ENCODE data around the gene KIF3B.

KIF3B gene

GRCh38 chr20:32292548-32292947 is 15.1 kb downstream of the KIF3B start:
- Histone ChIP-seq H3K27ac (ENCODE audit: insufficient read depth in 1 of 2, low read depth in 1 of 2, low read length in 2 of 2, poor library complexity in 1 of 2, severe bottlenecking in 2 of 2) (no peak overlapping the region), H3K4me1 (ENCODE audit: control extremely low read depth in 1 of 4, control insufficient read depth in 4 of 4, insufficient read depth in 4 of 4, low read length in 3 of 4) (no peaks in the 10 kb centered on the region), H3K9me3 (ENCODE audit: control extremely low read depth in 1 of 5, control insufficient read depth in 4 of 5, insufficient read depth in 2 of 5, low read depth in 1 of 5, low read length in 4 of 5) (no peaks in the 10 kb centered on the region), H3K27me3 (replicated peaks in 2 of 5; ENCODE audit: control insufficient read depth in 4 of 5, insufficient read depth in 5 of 5, low read length in 4 of 5) (no peaks in the 10 kb centered on the region), H3K4me3 (ENCODE audit: control insufficient read depth in 1 of 7, extremely low read depth in 1 of 7, insufficient read depth in 4 of 7, low read depth in 2 of 7, low read length in 6 of 7) (no peak overlapping the region), H3K36me3 (ENCODE audit: control insufficient read depth in 4 of 4, insufficient read depth in 4 of 4, low read length in 3 of 4) (no peaks in the 10 kb centered on the region)
- DNase-seq, result no peak
- CTCF ChIA-PET, result interaction anchor here (1.5 kb wide), 1 partner anchor 9 kb away, joined by 4 read pairs; no protein-coding TSS in a partner anchor
- WGBS (ENCODE audit: insufficient coverage), result 100% methylated on average over 2 of the region's 8 CpGs
- POLR2A ChIA-PET, result no interaction called here

- H3K27ac ChIP-seq (ENCODE audit: insufficient read depth in 1 of 2, low read depth in 1 of 2, low read length in 2 of 2, poor library complexity in 1 of 2, severe bottlenecking in 2 of 2), result no peak overlapping the region
- no peaks in the 10 kb centered on the region for H3K4me1 ChIP-seq (ENCODE audit: control extremely low read depth in 1 of 4, control insufficient read depth in 4 of 4, insufficient read depth in 4 of 4, low read length in 3 of 4)
- DNase-seq, result no peak
- ChIA-PET POLR2A (no interaction called here), CTCF (no interaction called here)
- no peaks in the 10 kb centered on the region for H3K9me3 ChIP-seq (ENCODE audit: control extremely low read depth in 1 of 5, control insufficient read depth in 4 of 5, insufficient read depth in 2 of 5, low read depth in 1 of 5, low read length in 4 of 5)
- H3K36me3 ChIP-seq (ENCODE audit: control insufficient read depth in 4 of 4, insufficient read depth in 4 of 4, low read length in 3 of 4), result no peaks in the 10 kb centered on the region
- 84% methylated on average over 4 of the region's 4 CpGs for WGBS (ENCODE audit: insufficient coverage)
- no peaks in the 10 kb centered on the region for H3K27me3 ChIP-seq (replicated peaks in 2 of 5; ENCODE audit: control insufficient read depth in 4 of 5, insufficient read depth in 5 of 5, low read length in 4 of 5)
- no peak overlapping the region for H3K4me3 ChIP-seq (ENCODE audit: control insufficient read depth in 1 of 7, extremely low read depth in 1 of 7, insufficient read depth in 4 of 7, low read depth in 2 of 7, low read length in 6 of 7)
These were observed 16.6 kb downstream of the KIF3B start for GRCh38 chr20:32294071-32294470.

- H3K27me3 ChIP-seq (replicated peaks in 2 of 5; ENCODE audit: control insufficient read depth in 4 of 5, insufficient read depth in 5 of 5, low read length in 4 of 5), result no peaks in the 10 kb centered on the region
- H3K36me3 ChIP-seq (ENCODE audit: control insufficient read depth in 4 of 4, insufficient read depth in 4 of 4, low read length in 3 of 4), result no peaks in the 10 kb centered on the region
- ChIA-PET CTCF (no interaction called here), POLR2A (interaction anchor here (0.6 kb wide), 1 partner anchor 14 kb away, joined by 5 read pairs; no protein-coding TSS in a partner anchor)
- no peak overlapping the region for H3K4me3 ChIP-seq (ENCODE audit: control insufficient read depth in 1 of 7, extremely low read depth in 1 of 7, insufficient read depth in 4 of 7, low read depth in 2 of 7, low read length in 6 of 7)
- no peaks in the 10 kb centered on the region for H3K4me1 ChIP-seq (ENCODE audit: control extremely low read depth in 1 of 4, control insufficient read depth in 4 of 4, insufficient read depth in 4 of 4, low read length in 3 of 4)
- no peaks in the 10 kb centered on the region for H3K9me3 ChIP-seq (ENCODE audit: control extremely low read depth in 1 of 5, control insufficient read depth in 4 of 5, insufficient read depth in 2 of 5, low read depth in 1 of 5, low read length in 4 of 5)
- DNase-seq, result no peak
- H3K27ac ChIP-seq (ENCODE audit: insufficient read depth in 1 of 2, low read depth in 1 of 2, low read length in 2 of 2, poor library complexity in 1 of 2, severe bottlenecking in 2 of 2), result no peak overlapping the region
- WGBS (ENCODE audit: insufficient coverage), result 100% methylated on average over 2 of the region's 6 CpGs
These were observed 19.0 kb downstream of the KIF3B start for GRCh38 chr20:32296412-32296811.

- 100% methylated on average over 3 of the region's 6 CpGs for WGBS (ENCODE audit: insufficient coverage)
- H3K27ac ChIP-seq (ENCODE audit: insufficient read depth in 1 of 2, low read depth in 1 of 2, low read length in 2 of 2, poor library complexity in 1 of 2, severe bottlenecking in 2 of 2), result no peak overlapping the region
- no peaks in the 10 kb centered on the region for H3K4me1 ChIP-seq (ENCODE audit: control extremely low read depth in 1 of 4, control insufficient read depth in 4 of 4, insufficient read depth in 4 of 4, low read length in 3 of 4)
- H3K27me3 ChIP-seq (replicated peaks in 2 of 5; ENCODE audit: control insufficient read depth in 4 of 5, insufficient read depth in 5 of 5, low read length in 4 of 5), result no peaks in the 10 kb centered on the region
- no peaks in the 10 kb centered on the region for H3K36me3 ChIP-seq (ENCODE audit: control insufficient read depth in 4 of 4, insufficient read depth in 4 of 4, low read length in 3 of 4)
- no peak overlapping the region for H3K4me3 ChIP-seq (ENCODE audit: control insufficient read depth in 1 of 7, extremely low read depth in 1 of 7, insufficient read depth in 4 of 7, low read depth in 2 of 7, low read length in 6 of 7)
- no peak for DNase-seq
- no peaks in the 10 kb centered on the region for H3K9me3 ChIP-seq (ENCODE audit: control extremely low read depth in 1 of 5, control insufficient read depth in 4 of 5, insufficient read depth in 2 of 5, low read depth in 1 of 5, low read length in 4 of 5)
- CTCF ChIA-PET, result no interaction called here
- POLR2A ChIA-PET, result interaction anchor here (0.6 kb wide), 1 partner anchor 14 kb away, joined by 5 read pairs; no protein-coding TSS in a partner anchor
These were observed 19.5 kb downstream of the KIF3B start for GRCh38 chr20:32296819-32297420.

- H3K4me3 ChIP-seq (ENCODE audit: control insufficient read depth in 1 of 7, extremely low read depth in 1 of 7, insufficient read depth in 4 of 7, low read depth in 2 of 7, low read length in 6 of 7), result no peak overlapping the region
- whole genome bisulfite sequencing (ENCODE audit: insufficient coverage), result no CpG with 5 or more reads among the region's 4 CpGs
- H3K27ac ChIP-seq (ENCODE audit: insufficient read depth in 1 of 2, low read depth in 1 of 2, low read length in 2 of 2, poor library complexity in 1 of 2, severe bottlenecking in 2 of 2), result no peak overlapping the region
- no peaks in the 10 kb centered on the region for H3K27me3 ChIP-seq (replicated peaks in 2 of 5; ENCODE audit: control insufficient read depth in 4 of 5, insufficient read depth in 5 of 5, low read length in 4 of 5)
- ChIA-PET POLR2A (no interaction called here), CTCF (no interaction called here)
- no peaks in the 10 kb centered on the region for H3K9me3 ChIP-seq (ENCODE audit: control extremely low read depth in 1 of 5, control insufficient read depth in 4 of 5, insufficient read depth in 2 of 5, low read depth in 1 of 5, low read length in 4 of 5)
- H3K4me1 ChIP-seq (ENCODE audit: control extremely low read depth in 1 of 4, control insufficient read depth in 4 of 4, insufficient read depth in 4 of 4, low read length in 3 of 4), result no peaks in the 10 kb centered on the region
- DNase-seq, result no peak
- H3K36me3 ChIP-seq (ENCODE audit: control insufficient read depth in 4 of 4, insufficient read depth in 4 of 4, low read length in 3 of 4), result no peaks in the 10 kb centered on the region
These were observed 20.0 kb downstream of the KIF3B start for GRCh38 chr20:32297439-32297838.

GRCh38 chr20:32300647-32301046 is 23.2 kb downstream of the KIF3B start:
- ChIA-PET CTCF (interaction anchor here (1.0 to 2.0 kb wide), 2 partner anchors 16 to 17 kb away, joined by 3 to 6 read pairs; no protein-coding TSS in a partner anchor), POLR2A (no interaction called here)
- no peak for DNase-seq
- Histone ChIP-seq H3K4me1 (ENCODE audit: control extremely low read depth in 1 of 4, control insufficient read depth in 4 of 4, insufficient read depth in 4 of 4, low read length in 3 of 4) (no peaks in the 10 kb centered on the region), H3K9me3 (ENCODE audit: control extremely low read depth in 1 of 5, control insufficient read depth in 4 of 5, insufficient read depth in 2 of 5, low read depth in 1 of 5, low read length in 4 of 5) (no peaks in the 10 kb centered on the region), H3K36me3 (ENCODE audit: control insufficient read depth in 4 of 4, insufficient read depth in 4 of 4, low read length in 3 of 4) (no peaks in the 10 kb centered on the region), H3K27ac (ENCODE audit: insufficient read depth in 1 of 2, low read depth in 1 of 2, low read length in 2 of 2, poor library complexity in 1 of 2, severe bottlenecking in 2 of 2) (no peak overlapping the region), H3K27me3 (replicated peaks in 2 of 5; ENCODE audit: control insufficient read depth in 4 of 5, insufficient read depth in 5 of 5, low read length in 4 of 5) (no peaks in the 10 kb centered on the region), H3K4me3 (ENCODE audit: control insufficient read depth in 1 of 7, extremely low read depth in 1 of 7, insufficient read depth in 4 of 7, low read depth in 2 of 7, low read length in 6 of 7) (no peak overlapping the region)
- WGBS (ENCODE audit: insufficient coverage), result 95% methylated on average over 2 of the region's 6 CpGs

- DNase-seq, result no peak
- ChIA-PET CTCF (no interaction called here), POLR2A (no interaction called here)
- Histone ChIP-seq H3K27ac (ENCODE audit: insufficient read depth in 1 of 2, low read depth in 1 of 2, low read length in 2 of 2, poor library complexity in 1 of 2, severe bottlenecking in 2 of 2) (no peak overlapping the region), H3K4me3 (ENCODE audit: control insufficient read depth in 1 of 7, extremely low read depth in 1 of 7, insufficient read depth in 4 of 7, low read depth in 2 of 7, low read length in 6 of 7) (no peak overlapping the region), H3K36me3 (ENCODE audit: control insufficient read depth in 4 of 4, insufficient read depth in 4 of 4, low read length in 3 of 4) (no peaks in the 10 kb centered on the region), H3K9me3 (ENCODE audit: control extremely low read depth in 1 of 5, control insufficient read depth in 4 of 5, insufficient read depth in 2 of 5, low read depth in 1 of 5, low read length in 4 of 5) (no peaks in the 10 kb centered on the region), H3K27me3 (replicated peaks in 2 of 5; ENCODE audit: control insufficient read depth in 4 of 5, insufficient read depth in 5 of 5, low read length in 4 of 5) (no peaks in the 10 kb centered on the region), H3K4me1 (ENCODE audit: control extremely low read depth in 1 of 4, control insufficient read depth in 4 of 4, insufficient read depth in 4 of 4, low read length in 3 of 4) (no peaks in the 10 kb centered on the region)
- 94% methylated on average over 2 of the region's 5 CpGs for WGBS (ENCODE audit: insufficient coverage)
These were observed 24.5 kb downstream of the KIF3B start for GRCh38 chr20:32301719-32302506.
